HG02885 (cell line): Measurements from ENCODE around the gene CABLES1.

Source experiments
- ATAC-seq: cut with Tn5 transposase; IDR thresholded peaks from one replicate; pipeline ENCODE4 v1.9.1; 2021; ENCODE audit warnings: mild to moderate bottlenecking; ENCODE audit not compliant: unreplicated experiment, poor library complexity

CABLES1 gene

GRCh38 chr18:23189099-23189498 is 53.8 kb downstream of the CABLES1 start:
- ATAC-seq: no peak

GRCh38 chr18:23189768-23190661 is 54.7 kb downstream of the CABLES1 start:
- no peak for ATAC-seq

GRCh38 chr18:23191232-23191631 is 55.9 kb downstream of the CABLES1 start:
- no peak for ATAC-seq

- no peak for ATAC-seq
Observed at GRCh38 chr18:23193742-23194141, 58.5 kb downstream of the CABLES1 start.

GRCh38 chr18:23194155-23194996 is 59.1 kb downstream of the CABLES1 start:
- no peak for ATAC-seq

- no peak for ATAC-seq
Observed at GRCh38 chr18:23194997-23195957, 60.0 kb downstream of the CABLES1 start.

GRCh38 chr18:23196119-23197007 is 61.1 kb downstream of the CABLES1 start:
- no peak for ATAC-seq

- no peak for ATAC-seq
Observed at GRCh38 chr18:23198217-23198845, 63.0 kb downstream of the CABLES1 start.

- ATAC-seq: no peak
Observed at GRCh38 chr18:23200756-23201155, 65.5 kb downstream of the CABLES1 start.

GRCh38 chr18:23201741-23202140 is 66.5 kb downstream of the CABLES1 start:
- ATAC-seq: no peak

GRCh38 chr18:23203891-23204432 is 68.7 kb downstream of the CABLES1 start:
- no peak for ATAC-seq

- ATAC-seq: no peak
Observed at GRCh38 chr18:23204589-23205235, 69.4 kb downstream of the CABLES1 start.

GRCh38 chr18:23205980-23206379 is 70.7 kb downstream of the CABLES1 start:
- no peak for ATAC-seq

GRCh38 chr18:23207191-23207955 is 72.1 kb downstream of the CABLES1 start:
- no peak for ATAC-seq

- ATAC-seq: no peak
Observed at GRCh38 chr18:23207994-23208393, 72.7 kb downstream of the CABLES1 start.

- ATAC-seq: no peak
Observed at GRCh38 chr18:23208600-23208999, 73.3 kb downstream of the CABLES1 start.

- ATAC-seq: no peak
Observed at GRCh38 chr18:23209031-23209430, 73.7 kb downstream of the CABLES1 start.
